Fibroblast of lung (primary cell): Measurements from ENCODE around the gene ITGAL. TPM values are rescaled to one million over a fixed set of nuclear protein-coding genes. Genes with fewer than 3 reads are reported as not detected.

Experiments
- DNase-seq, 2 donors: peaks; one replicate each; pipeline versions ENCODE4 v3.0.0 to v3.0.0-alpha.2; 2010; ENCODE audit warnings: low read depth in 2 of 2
- H2AFZ ChIP-seq: 2 replicates; pipeline ENCODE4 v1.5.1; 2012; ENCODE audit warnings: low read length, control low read depth, inconsistent platforms
- H3K27ac ChIP-seq: 2 replicates; pipeline ENCODE4 v1.5.1; 2011; ENCODE audit warnings: low read length, control low read depth; ENCODE audit not compliant: insufficient read depth
- H3K27me3 ChIP-seq: 2 replicates; pipeline ENCODE4 v1.5.1; 2011; ENCODE audit warnings: mild to moderate bottlenecking, low read length; ENCODE audit not compliant: control insufficient read depth, insufficient read depth
- H3K36me3 ChIP-seq: 2 replicates; pipeline ENCODE4 v1.5.1; 2011; ENCODE audit warnings: low read length; ENCODE audit not compliant: control insufficient read depth, insufficient read depth
- H3K4me1 ChIP-seq: 2 replicates; pipeline ENCODE4 v1.5.1; 2011; ENCODE audit warnings: low read length; ENCODE audit not compliant: control insufficient read depth, insufficient read depth; ENCODE audit errors: extremely low read depth
- H3K4me2 ChIP-seq: 2 replicates; pipeline ENCODE4 v1.5.1; 2011; ENCODE audit warnings: low read length, control low read depth; ENCODE audit not compliant: insufficient read depth; ENCODE audit errors: extremely low read depth
- H3K4me3 ChIP-seq, 4 experiments: fragments of 200-600 bp in 1 of 4; sonication (generic) in 1 of 4; replicated peaks in 1 of 4; 2 replicates each; pipeline ENCODE4 v1.5.1; 2011 to 2016; ENCODE audit warnings: low read length in 4 of 4, low read depth in 3 of 4, mild to moderate bottlenecking in 3 of 4, control low read depth in 2 of 4, inconsistent platforms in 1 of 4, mixed read lengths in 1 of 4; ENCODE audit not compliant: insufficient read depth in 1 of 4; ENCODE audit errors: control extremely low read depth in 1 of 4
- H3K79me2 ChIP-seq: 2 replicates; pipeline ENCODE4 v1.5.1; 2012; ENCODE audit warnings: mild to moderate bottlenecking, low read length, inconsistent platforms; ENCODE audit not compliant: control insufficient read depth, insufficient read depth
- H3K9ac ChIP-seq: 2 replicates; pipeline ENCODE4 v1.5.1; 2011; ENCODE audit warnings: mild to moderate bottlenecking, low read length, control low read depth; ENCODE audit not compliant: insufficient read depth
- H3K9me3 ChIP-seq: 2 replicates; pipeline ENCODE4 v1.5.1; 2012; ENCODE audit warnings: low read depth, low read length; ENCODE audit not compliant: control insufficient read depth, insufficient read depth
- H4K20me1 ChIP-seq: 2 replicates; pipeline ENCODE4 v1.5.1; 2011; ENCODE audit warnings: low read length; ENCODE audit not compliant: control insufficient read depth, insufficient read depth; ENCODE audit errors: extremely low read depth
- CTCF ChIP-seq, 2 donors: IDR thresholded peaks in 1 of 2; conservative IDR thresholded peaks in 1 of 2; 1 replicate in 1 of 2; 2 replicates in 1 of 2; pipeline ENCODE4 v1.5.1; 2011 to 2012; ENCODE audit warnings: low read length in 2 of 2, control low read depth in 1 of 2, inconsistent platforms in 1 of 2, low read depth in 1 of 2, mild to moderate bottlenecking in 1 of 2
- EZH2 ChIP-seq: IDR thresholded peaks from 2 replicates; pipeline ENCODE4 v1.5.1; 2012; ENCODE audit warnings: low read length, control low read depth, mild to moderate bottlenecking; ENCODE audit errors: missing control alignments
- polyA plus RNA-seq, 2 donors: library from polyadenylated mRNA; depleted of rRNA in 1 of 2; stranded (reverse) in 1 of 2; unstranded in 1 of 2; fragments of >200 nt; gene quantifications; 2 replicates each; pipeline ENCODE4 v1.2.1, GENCODE V29; 2011 to 2012; ENCODE audit warnings: missing spikeins in 1 of 2
- total RNA-seq: library from RNA; depleted of rRNA; stranded (reverse); fragments of >200 nt; gene quantifications from 2 replicates; pipeline ENCODE4 v1.2.1, GENCODE V29; 2014

ITGAL gene
- total and polyA plus RNA-seq, 2 donors (not counting 1 experiment from before 2014, with no cell fraction given): not detected

- peak; percentile 98 to 99 for DNase-seq
- TF ChIP-seq EZH2: no peak
- TF ChIP-seq CTCF (conservative IDR thresholded peaks at IDR 0.05 in 1 of 2, IDR thresholded peaks at IDR 0.05 in 1 of 2; ENCODE audit: low read depth in 1 of 2, low read length in 2 of 2): peak; percentile 40
- H3K4me1 ChIP-seq: peaks cover 7% of the 10 kb centered on the region
- peak within 1 kb of the TSS; percentile 99 for H3K4me2 ChIP-seq
- H3K9ac ChIP-seq: peak within 1 kb of the TSS; percentile 93
- H3K79me2 ChIP-seq: peaks cover 11% of the 10 kb centered on the region
- H4K20me1 ChIP-seq: no peaks in the 10 kb centered on the region
- H2AFZ ChIP-seq: peak within 1 kb of the TSS; percentile 88
- H3K27ac ChIP-seq: peak within 1 kb of the TSS; percentile 91
- peaks cover 5% of the 10 kb centered on the region for H3K36me3 ChIP-seq
- no peaks in the 10 kb centered on the region for H3K27me3 ChIP-seq
- H3K4me3 ChIP-seq: peak within 1 kb of the TSS; percentile 79 to 99 (median 80)
- H3K9me3 ChIP-seq: no peaks in the 10 kb centered on the region
Observed at GRCh38 chr16:30445408-30446202, 26.9 kb upstream of the ITGAL start, which contains the start of gene SEPHS2. Gene SEPHS2, minus strand, starts transcription at chr16:30445874. Its CDS starts 147 bp downstream, at chr16:30445727.

- H3K27me3 ChIP-seq: no peaks in the 10 kb centered on the region
- peak overlapping the region; percentile 84 for H2AFZ ChIP-seq
- peak overlapping the region; percentile 91 for H3K27ac ChIP-seq
- H4K20me1 ChIP-seq: no peaks in the 10 kb centered on the region
- H3K79me2 ChIP-seq: peaks cover 11% of the 10 kb centered on the region
- no peaks in the 10 kb centered on the region for H3K9me3 ChIP-seq
- H3K9ac ChIP-seq: peak overlapping the region; percentile 20
- DNase-seq: no peak
- H3K36me3 ChIP-seq: peaks cover 5% of the 10 kb centered on the region
- H3K4me1 ChIP-seq: peaks cover 7% of the 10 kb centered on the region
- no peak for TF ChIP-seq CTCF (conservative IDR thresholded peaks at IDR 0.05 in 1 of 2, IDR thresholded peaks at IDR 0.05 in 1 of 2; ENCODE audit: low read depth in 1 of 2, low read length in 2 of 2)
- no peak for TF ChIP-seq EZH2
- H3K4me3 ChIP-seq: peak overlapping the region; percentile 79 to 99 (median 80)
- peak overlapping the region; percentile 83 for H3K4me2 ChIP-seq
Observed at GRCh38 chr16:30446203-30446595, 26.3 kb upstream of the ITGAL start.

GRCh38 chr16:30447512-30448226 is 24.9 kb upstream of the ITGAL start:
- Histone ChIP-seq H3K4me2 (no peak overlapping the region), H3K27ac (no peak overlapping the region), H3K4me1 (peaks cover 7% of the 10 kb centered on the region), H4K20me1 (no peaks in the 10 kb centered on the region), H3K4me3 (no peak overlapping the region), H3K9me3 (no peaks in the 10 kb centered on the region), H3K27me3 (no peaks in the 10 kb centered on the region), H2AFZ (no peak overlapping the region), H3K36me3 (peaks cover 5% of the 10 kb centered on the region), H3K79me2 (peaks cover 11% of the 10 kb centered on the region), H3K9ac (no peak overlapping the region)
- DNase-seq: no peak
- no peak for TF ChIP-seq CTCF (conservative IDR thresholded peaks at IDR 0.05 in 1 of 2, IDR thresholded peaks at IDR 0.05 in 1 of 2; ENCODE audit: low read depth in 1 of 2, low read length in 2 of 2)
- TF ChIP-seq EZH2: no peak
